ENCODE measurements around the gene ZNF296. TPM values are rescaled to one million over a fixed set of nuclear protein-coding genes. Genes with fewer than 3 reads are reported as not detected.

Gene ZNF296
- total and polyA plus RNA-seq, 2 of the 13 experiments (the other 11 are each of a cell fraction or from before 2014, with no cell fraction given): 0.26 to 0.62 TPM

- TF ChIP-seq, protein P1, sequence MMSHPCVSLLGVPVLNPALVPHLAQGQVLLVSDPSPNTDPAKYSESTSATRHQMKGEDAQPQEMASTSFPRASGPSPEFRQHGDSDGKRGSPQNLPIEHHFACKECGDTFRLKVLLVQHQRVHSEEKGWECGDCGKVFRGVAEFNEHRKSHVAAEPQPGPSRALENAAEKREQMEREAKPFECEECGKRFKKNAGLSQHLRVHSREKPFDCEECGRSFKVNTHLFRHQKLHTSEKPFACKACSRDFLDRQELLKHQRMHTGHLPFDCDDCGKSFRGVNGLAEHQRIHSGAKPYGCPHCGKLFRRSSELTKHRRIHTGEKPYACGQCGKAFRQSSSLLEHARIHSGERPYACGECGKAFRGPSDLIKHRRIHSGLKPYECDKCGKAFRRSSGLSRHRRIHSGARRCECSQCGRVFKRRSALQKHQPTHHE (CRISPR knock-in tag; IDR thresholded peaks at IDR 0.05; ENCODE audit: borderline replicate concordance): no peak
- TF ChIP-seq ZBTB40 (IDR thresholded peaks at IDR 0.05) (no peak), ZBTB40 (CRISPR knock-in tag; IDR thresholded peaks at IDR 0.05) (peak; percentile 72; the same call in 1 of the 2 replicates), SOX5 (CRISPR knock-in tag; IDR thresholded peaks at IDR 0.05; ENCODE audit: borderline replicate concordance) (peak; percentile 43; the same call in 1 of the 2 replicates), STAG1 (CRISPR knock-in tag; IDR thresholded peaks at IDR 0.05) (no peak), GABPB1 (CRISPR knock-in tag; IDR thresholded peaks at IDR 0.05) (peak; percentile 85), KAT7 (CRISPR knock-in tag; IDR thresholded peaks at IDR 0.05; ENCODE audit: borderline replicate concordance) (peak; percentile 86), ZMYM3 (CRISPR knock-in tag; IDR thresholded peaks at IDR 0.05) (peak; percentile 59), STAT6 (CRISPR knock-in tag; IDR thresholded peaks at IDR 0.05; ENCODE audit: borderline replicate concordance) (no peak), ZNF251 (CRISPR knock-in tag; IDR thresholded peaks at IDR 0.05) (no peak), TOE1 (CRISPR knock-in tag; IDR thresholded peaks at IDR 0.05) (peak; percentile 50; the same call in 1 of the 2 replicates), MATR3 (CRISPR knock-in tag; IDR thresholded peaks at IDR 0.05) (no peak), ZNF138 (CRISPR knock-in tag; IDR thresholded peaks at IDR 0.05; ENCODE audit: low read depth) (no peak)
- TF ChIP-seq, protein P2, sequence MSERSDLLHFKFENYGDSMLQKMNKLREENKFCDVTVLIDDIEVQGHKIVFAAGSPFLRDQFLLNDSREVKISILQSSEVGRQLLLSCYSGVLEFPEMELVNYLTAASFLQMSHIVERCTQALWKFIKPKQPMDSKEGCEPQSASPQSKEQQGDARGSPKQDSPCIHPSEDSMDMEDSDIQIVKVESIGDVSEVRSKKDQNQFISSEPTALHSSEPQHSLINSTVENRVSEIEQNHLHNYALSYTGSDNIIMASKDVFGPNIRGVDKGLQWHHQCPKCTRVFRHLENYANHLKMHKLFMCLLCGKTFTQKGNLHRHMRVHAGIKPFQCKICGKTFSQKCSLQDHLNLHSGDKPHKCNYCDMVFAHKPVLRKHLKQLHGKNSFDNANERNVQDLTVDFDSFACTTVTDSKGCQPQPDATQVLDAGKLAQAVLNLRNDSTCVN (CRISPR knock-in tag; IDR thresholded peaks at IDR 0.05; ENCODE audit: borderline replicate concordance): no peak
Measured at GRCh38 chr19:45092747-45093678, 16.7 kb upstream of the ZNF296 start, which contains the start of gene PPP1R37 (continued).
